Glutamatergic neuron (in vitro differentiated cells): ENCODE results near the gene THAP11. TPM values are rescaled to one million over a fixed set of nuclear protein-coding genes. Genes with fewer than 3 reads are reported as not detected.

ENCODE experiments used
- DNase-seq: peaks from one replicate; pipeline ENCODE4 v3.0.0; 2022
- H3K27ac Mint-ChIP-seq: one replicate; pipeline ENCODE4 v1.8.0; 2020; ENCODE audit warnings: mild to moderate bottlenecking, mixed read lengths, inconsistent platforms; ENCODE audit not compliant: unreplicated experiment
- H3K27me3 Mint-ChIP-seq: one replicate; pipeline ENCODE4 v1.8.0; 2020; ENCODE audit warnings: mild to moderate bottlenecking, moderate library complexity, mixed read lengths, inconsistent platforms; ENCODE audit not compliant: unreplicated experiment
- H3K36me3 Mint-ChIP-seq: one replicate; pipeline ENCODE4 v1.8.0; 2020; ENCODE audit warnings: mild to moderate bottlenecking, mixed read lengths, inconsistent platforms; ENCODE audit not compliant: unreplicated experiment
- H3K4me1 Mint-ChIP-seq: one replicate; pipeline ENCODE4 v1.8.0; 2020; ENCODE audit warnings: mild to moderate bottlenecking, low read depth, mixed read lengths, inconsistent platforms; ENCODE audit not compliant: unreplicated experiment
- H3K4me3 Mint-ChIP-seq: one replicate; pipeline ENCODE4 v1.8.0; 2020; ENCODE audit warnings: mild to moderate bottlenecking, mixed read lengths, inconsistent platforms; ENCODE audit not compliant: unreplicated experiment
- H3K9me3 Mint-ChIP-seq: one replicate; pipeline ENCODE4 v1.8.0; 2020; ENCODE audit warnings: mild to moderate bottlenecking, moderate library complexity, mixed read lengths, inconsistent platforms; ENCODE audit not compliant: unreplicated experiment
- CTCF ChIP-seq: fragments of 200-600 bp; sonication (generic); IDR thresholded peaks from one replicate; pipeline ENCODE4 v1.5.0; 2021; ENCODE audit not compliant: partially characterized antibody, unreplicated experiment
- total RNA-seq: library from RNA; stranded (reverse); fragmentation: NEBNext Ultra II Directional; extraction: Animal tissue kit (Norgen Biotek cat#: 25700); gene quantifications from one replicate; pipeline ENCODE4 v1.2.1, GENCODE V29; 2021; ENCODE audit not compliant: unreplicated experiment

Gene THAP11
- total RNA-seq, 1 donor from 2014 or later = 23.1 TPM

GRCh38 chr16:67892375-67892774 lies 50.3 kb downstream of the THAP11 start:
- Mint-ChIP-seq H3K36me3 (no peaks in the 10 kb centered on the region), H3K4me3 (peak overlapping the region; percentile 92), H3K27me3 (peaks cover 3% of the 10 kb centered on the region), H3K4me1 (peaks cover 7% of the 10 kb centered on the region), H3K27ac (peak overlapping the region; percentile 43), H3K9me3 (peaks cover 5% of the 10 kb centered on the region)
- TF ChIP-seq CTCF = no peak
- no peak for DNase-seq

- H3K4me3 Mint-ChIP-seq = peak within 1 kb of the TSS; percentile 96
- peaks cover 7% of the 10 kb centered on the region for H3K4me1 Mint-ChIP-seq
- peaks cover 5% of the 10 kb centered on the region for H3K9me3 Mint-ChIP-seq
- no peak for TF ChIP-seq CTCF
- peak; percentile 96 for DNase-seq
- H3K36me3 Mint-ChIP-seq = no peaks in the 10 kb centered on the region
- H3K27ac Mint-ChIP-seq = peak within 1 kb of the TSS; percentile 94
- peaks cover 3% of the 10 kb centered on the region for H3K27me3 Mint-ChIP-seq
Measured at GRCh38 chr16:67892899-67893742, 51.0 kb downstream of the THAP11 start, which contains the start of gene PSKH1. PSKH1 (plus strand) TSS chr16:67893254; CDS start chr16:67908750, 15,496 bp downstream.

Other genes starting within 250 kb of the THAP11 start
- gene CARMIL2, start 197.2 kb upstream of the THAP11 start, total RNA-seq = 37.1 TPM
- 33.3 TPM for gene ACD, start 182.1 kb upstream of the THAP11 start, total RNA-seq
- gene PARD6A, start 181.4 kb upstream of the THAP11 start, total RNA-seq = 18.7 TPM
- 19.0 TPM for gene ENKD1, start 175.6 kb upstream of the THAP11 start, total RNA-seq
- 3.4 TPM for gene C16orf86, start 175.5 kb upstream of the THAP11 start, total RNA-seq
- 86.7 TPM for gene GFOD2, start 123.0 kb upstream of the THAP11 start, total RNA-seq
- 32.0 TPM for gene RANBP10, start 35.8 kb upstream of the THAP11 start, total RNA-seq
- gene TSNAXIP1, start 35.4 kb upstream of the THAP11 start, total RNA-seq = 3.4 TPM
- 196 TPM for gene NUTF2, start 4.6 kb downstream of the THAP11 start, total RNA-seq
- 153 TPM for gene CENPT, start 5.4 kb downstream of the THAP11 start, total RNA-seq
- gene EDC4, start 30.7 kb downstream of the THAP11 start, total RNA-seq = 142 TPM
- 1.0 TPM for gene NRN1L, start 42.6 kb downstream of the THAP11 start, total RNA-seq
- gene PSKH1, start 50.9 kb downstream of the THAP11 start, total RNA-seq = 27.9 TPM
- 2.8 TPM for gene CTRL, start 89.5 kb downstream of the THAP11 start, total RNA-seq
- 11.0 TPM for gene PSMB10, start 94.5 kb downstream of the THAP11 start, total RNA-seq
- gene LCAT, start 101.8 kb downstream of the THAP11 start, total RNA-seq = 8.7 TPM
- gene SLC12A4, start 126.3 kb downstream of the THAP11 start, total RNA-seq = 19.9 TPM
- gene DPEP3, start 138.2 kb downstream of the THAP11 start, total RNA-seq = not detected
- not detected for gene DPEP2, start 157.2 kb downstream of the THAP11 start, total RNA-seq
- not detected for gene DPEP2NB, start 173.6 kb downstream of the THAP11 start, total RNA-seq
- gene DDX28, start 180.9 kb downstream of the THAP11 start, total RNA-seq = 6.7 TPM
- 21.0 TPM for gene DUS2, start 181.0 kb downstream of the THAP11 start, total RNA-seq
- 33.1 TPM for gene NFATC3, start 243.1 kb downstream of the THAP11 start, total RNA-seq